Neutrophil (primary cell): Measurements from ENCODE around the gene FNIP1.

Experiments used
- H3K27ac ChIP-seq: fragments of 200-600 bp; sonication (generic); 2 replicates; pipeline ENCODE4 v1.5.1; 2016; ENCODE audit warnings: mild to moderate bottlenecking, moderate library complexity
- H3K27me3 ChIP-seq: fragments of 200-600 bp; sonication (generic); 2 replicates; pipeline ENCODE4 v1.6.0; 2016; ENCODE audit warnings: mild to moderate bottlenecking
- H3K36me3 ChIP-seq: fragments of 200-600 bp; sonication (generic); 2 replicates; pipeline ENCODE4 v1.5.1; 2017
- H3K4me1 ChIP-seq, 2 experiments: fragments of 200-600 bp in 1 of 2; sonication (generic) in 1 of 2; 1 replicate in 1 of 2; 2 replicates in 1 of 2; pipeline versions ENCODE4 v1.5.1 to v1.6.1; 2013 to 2016; ENCODE audit warnings: low read depth in 1 of 2, low read length in 1 of 2, mild to moderate bottlenecking in 1 of 2, moderate library complexity in 1 of 2; ENCODE audit not compliant: control insufficient read depth in 1 of 2, insufficient read depth in 1 of 2
- H3K4me3 ChIP-seq, 2 experiments: fragments of 200-600 bp in 1 of 2; sonication (generic) in 1 of 2; 1 replicate in 1 of 2; 2 replicates in 1 of 2; pipeline ENCODE4 v1.5.1; 2013 to 2016; ENCODE audit warnings: low read depth in 1 of 2, low read length in 1 of 2, mild to moderate bottlenecking in 1 of 2, moderate library complexity in 1 of 2
- H3K9me3 ChIP-seq: fragments of 200-600 bp; sonication (generic); 2 replicates; pipeline ENCODE4 v1.5.1; 2016
- CTCF ChIP-seq: fragments of 200-600 bp; sonication (generic); IDR thresholded peaks from 2 replicates; pipeline ENCODE4 v1.5.1; 2016; ENCODE audit warnings: antibody characterized with exemption

Gene FNIP1

DNA sequence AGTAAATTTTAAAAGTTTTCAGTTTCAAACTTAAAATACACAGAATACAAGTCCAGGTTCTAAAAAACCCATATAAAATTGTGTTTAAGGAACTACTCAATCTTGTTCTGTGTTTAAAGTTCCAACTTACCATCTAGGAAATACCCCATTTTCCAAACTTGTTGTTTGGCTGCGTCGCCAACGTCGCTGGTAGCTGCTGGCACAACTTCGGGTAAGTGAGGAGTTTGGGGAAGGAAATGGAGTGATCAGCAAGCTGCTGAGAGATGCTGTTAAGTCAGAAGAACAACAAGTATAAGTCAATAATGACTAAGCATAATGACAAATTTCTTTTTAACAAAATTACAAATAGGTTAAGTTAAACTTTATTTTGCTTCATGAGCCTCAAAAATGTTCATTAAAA, 90.5 kb downstream of the FNIP1 start:
- Histone ChIP-seq H3K4me3 (peak overlapping the region; percentile 23 to 30), H3K4me1 (peaks cover 16 to 17% of the 10 kb centered on the region in 2 experiments), H3K27me3 (no peaks in the 10 kb centered on the region), H3K27ac (peak overlapping the region; percentile 84), H3K36me3 (peaks cover 33% of the 10 kb centered on the region), H3K9me3 (no peaks in the 10 kb centered on the region)
- TF ChIP-seq CTCF, result no peak

GRCh38 chr5:131694926-131695325, 101.9 kb downstream of the FNIP1 start:
- Histone ChIP-seq H3K4me3 (no peak overlapping the region), H3K36me3 (peaks cover 21% of the 10 kb centered on the region), H3K4me1 (no peaks in the 10 kb centered on the region), H3K27me3 (no peaks in the 10 kb centered on the region), H3K9me3 (no peaks in the 10 kb centered on the region), H3K27ac (no peak overlapping the region)
- TF ChIP-seq CTCF, result no peak

- Histone ChIP-seq H3K4me3 (no peak overlapping the region), H3K36me3 (peaks cover 21% of the 10 kb centered on the region), H3K4me1 (no peaks in the 10 kb centered on the region), H3K9me3 (no peaks in the 10 kb centered on the region), H3K27ac (no peak overlapping the region), H3K27me3 (no peaks in the 10 kb centered on the region)
- TF ChIP-seq CTCF, result no peak
These were observed 102.9 kb downstream of the FNIP1 start for GRCh38 chr5:131693894-131694293.

GRCh38 chr5:131685516-131686171, 111.2 kb downstream of the FNIP1 start:
- Histone ChIP-seq H3K36me3 (peaks cover 4% of the 10 kb centered on the region), H3K27me3 (no peaks in the 10 kb centered on the region), H3K4me3 (no peak overlapping the region), H3K27ac (peak overlapping the region; percentile 7), H3K9me3 (no peaks in the 10 kb centered on the region), H3K4me1 (peaks cover 11 to 19% of the 10 kb centered on the region in 2 experiments)
- TF ChIP-seq CTCF, result no peak

- H3K4me3 ChIP-seq, result no peak overlapping the region
- no peaks in the 10 kb centered on the region for H3K9me3 ChIP-seq
- H3K27ac ChIP-seq, result no peak overlapping the region
- no peaks in the 10 kb centered on the region for H3K27me3 ChIP-seq
- peaks cover 16 to 25% of the 10 kb centered on the region in 2 experiments for H3K4me1 ChIP-seq
- no peaks in the 10 kb centered on the region for H3K36me3 ChIP-seq
- TF ChIP-seq CTCF, result no peak
These were observed 112.2 kb downstream of the FNIP1 start for GRCh38 chr5:131684595-131684994.
